Measurements from ENCODE around the gene SCG5. TPM values are rescaled to one million over a fixed set of nuclear protein-coding genes. Genes with fewer than 3 reads are reported as not detected.

SCG5 gene
- total and polyA plus RNA-seq, 7 donors, result 0.15 to 0.86 (median 0.36) TPM; not detected in 3

- intact Hi-C loops (cut with DNase I), result no loop called here
- DNase-seq (no peak), ATAC-seq (no peak)
- no peaks in the 10 kb centered on the region for H3K9me3 ChIP-seq
- H3K27ac ChIP-seq, result no peak overlapping the region
- TF ChIP-seq, protein P1, sequence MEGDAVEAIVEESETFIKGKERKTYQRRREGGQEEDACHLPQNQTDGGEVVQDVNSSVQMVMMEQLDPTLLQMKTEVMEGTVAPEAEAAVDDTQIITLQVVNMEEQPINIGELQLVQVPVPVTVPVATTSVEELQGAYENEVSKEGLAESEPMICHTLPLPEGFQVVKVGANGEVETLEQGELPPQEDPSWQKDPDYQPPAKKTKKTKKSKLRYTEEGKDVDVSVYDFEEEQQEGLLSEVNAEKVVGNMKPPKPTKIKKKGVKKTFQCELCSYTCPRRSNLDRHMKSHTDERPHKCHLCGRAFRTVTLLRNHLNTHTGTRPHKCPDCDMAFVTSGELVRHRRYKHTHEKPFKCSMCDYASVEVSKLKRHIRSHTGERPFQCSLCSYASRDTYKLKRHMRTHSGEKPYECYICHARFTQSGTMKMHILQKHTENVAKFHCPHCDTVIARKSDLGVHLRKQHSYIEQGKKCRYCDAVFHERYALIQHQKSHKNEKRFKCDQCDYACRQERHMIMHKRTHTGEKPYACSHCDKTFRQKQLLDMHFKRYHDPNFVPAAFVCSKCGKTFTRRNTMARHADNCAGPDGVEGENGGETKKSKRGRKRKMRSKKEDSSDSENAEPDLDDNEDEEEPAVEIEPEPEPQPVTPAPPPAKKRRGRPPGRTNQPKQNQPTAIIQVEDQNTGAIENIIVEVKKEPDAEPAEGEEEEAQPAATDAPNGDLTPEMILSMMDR (IDR thresholded peaks at IDR 0.05), result no peak
- no peaks in the 10 kb centered on the region for H3K4me1 ChIP-seq
- H3K4me3 ChIP-seq, result no peak overlapping the region
- H3K27me3 ChIP-seq (ENCODE audit: insufficient read depth in 3 of 3, low read length in 2 of 3), result peaks cover 0 to 22% (median 0%) of the 10 kb centered on the region in 3 donors
- H3K36me3 ChIP-seq (ENCODE audit: insufficient read depth in 1 of 2, low read depth in 1 of 2), result no peaks in the 10 kb centered on the region
- 92 to 99% (median 95%) methylated on average over 1 of the region's 1 CpG for WGBS, 3 donors
These were observed 2.5 kb downstream of the SCG5 start for GRCh38 chr15:32643907-32644445.

GRCh38 chr15:32646291-32646690 lies 4.8 kb downstream of the SCG5 start:
- 53 to 60% (median 57%) methylated on average over 5 of the region's 5 CpGs for WGBS, 3 donors
- DNase-seq (no peak), ATAC-seq (no peak)
- intact Hi-C loops (cut with DNase I), result no loop called here
- Histone ChIP-seq H3K9me3 (no peaks in the 10 kb centered on the region), H3K36me3 (ENCODE audit: insufficient read depth in 1 of 2, low read depth in 1 of 2) (no peaks in the 10 kb centered on the region), H3K27ac (no peak overlapping the region), H3K4me3 (no peak overlapping the region), H3K27me3 (ENCODE audit: insufficient read depth in 3 of 3, low read length in 2 of 3) (peaks cover 0 to 19% (median 0%) of the 10 kb centered on the region in 3 donors), H3K4me1 (no peaks in the 10 kb centered on the region)
- TF ChIP-seq, protein P1 (IDR thresholded peaks at IDR 0.05), result no peak

DNA sequence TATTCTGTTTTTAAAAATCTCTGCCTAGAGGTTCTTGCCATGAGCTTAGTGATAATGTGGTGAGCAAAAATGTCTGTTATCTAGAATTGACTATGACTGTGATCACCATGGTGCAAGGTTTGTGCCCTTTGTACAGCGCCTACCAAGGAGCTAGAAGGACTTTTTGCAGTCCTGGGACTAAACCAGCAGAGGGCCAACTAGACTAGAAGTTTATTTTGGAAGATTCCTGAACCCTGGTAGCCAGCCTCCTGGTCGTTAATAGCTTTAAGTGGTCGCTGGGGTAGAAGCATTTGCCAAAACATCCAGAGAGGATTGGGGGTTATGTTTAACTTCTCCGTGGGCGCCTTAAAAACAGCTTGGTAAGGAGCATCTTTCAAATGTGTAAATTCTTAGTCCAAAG lies 7.8 kb downstream of the SCG5 start:
- Histone ChIP-seq H3K4me3 (no peak overlapping the region), H3K27me3 (ENCODE audit: insufficient read depth in 3 of 3, low read length in 2 of 3) (no peaks in the 10 kb centered on the region), H3K9me3 (no peaks in the 10 kb centered on the region), H3K4me1 (no peaks in the 10 kb centered on the region), H3K36me3 (ENCODE audit: insufficient read depth in 1 of 2, low read depth in 1 of 2) (no peaks in the 10 kb centered on the region), H3K27ac (no peak overlapping the region)
- 60 to 66% (median 61%) methylated on average over 5 of the region's 5 CpGs for WGBS, 3 donors
- DNase-seq, result no peak
- TF ChIP-seq, protein P1 (IDR thresholded peaks at IDR 0.05), result no peak
- intact Hi-C loops (cut with DNase I), result no loop called here
- no peak for ATAC-seq

- Histone ChIP-seq H3K4me1 (no peaks in the 10 kb centered on the region), H3K9me3 (no peaks in the 10 kb centered on the region), H3K27me3 (ENCODE audit: insufficient read depth in 3 of 3, low read length in 2 of 3) (no peaks in the 10 kb centered on the region), H3K36me3 (ENCODE audit: insufficient read depth in 1 of 2, low read depth in 1 of 2) (no peaks in the 10 kb centered on the region), H3K4me3 (no peak overlapping the region), H3K27ac (no peak overlapping the region)
- intact Hi-C loops (cut with DNase I), result no loop called here
- ATAC-seq, result peak; percentile 74 to 88 (median 82)
- 38 to 43% (median 39%) methylated on average over 6 of the region's 6 CpGs for WGBS, 3 donors
- TF ChIP-seq, protein P1 (IDR thresholded peaks at IDR 0.05), result peak; percentile 77
- peak; percentile 27 to 64 for DNase-seq
These were observed 9.8 kb downstream of the SCG5 start for GRCh38 chr15:32651229-32651837.

GRCh38 chr15:32652178-32652577 lies 10.7 kb downstream of the SCG5 start:
- no peak overlapping the region for H3K4me3 ChIP-seq
- H3K27ac ChIP-seq, result no peak overlapping the region
- H3K4me1 ChIP-seq, result no peaks in the 10 kb centered on the region
- DNase-seq (no peak), ATAC-seq (no peak)
- no peaks in the 10 kb centered on the region for H3K9me3 ChIP-seq
- no peaks in the 10 kb centered on the region for H3K27me3 ChIP-seq (ENCODE audit: insufficient read depth in 3 of 3, low read length in 2 of 3)
- TF ChIP-seq, protein P1 (IDR thresholded peaks at IDR 0.05), result no peak
- no peaks in the 10 kb centered on the region for H3K36me3 ChIP-seq (ENCODE audit: insufficient read depth in 1 of 2, low read depth in 1 of 2)
- WGBS, 3 donors, result 71 to 77% (median 72%) methylated on average over 3 of the region's 3 CpGs
- intact Hi-C loops (cut with DNase I), result no loop called here
